K562 treated with DMSO at 1 percent for 24 hours (cell line): Measurements from ENCODE around the gene DOCK4. TPM values are rescaled to one million over a fixed set of nuclear protein-coding genes. Genes with fewer than 3 reads are reported as not detected.

ENCODE experiments used
- total RNA-seq: library from RNA; unstranded; fragments of 300-600 nt; gene quantifications from 2 replicates; pipeline ENCODE4 v1.2.3, GENCODE V29; 2022; ENCODE audit warnings: low read depth; ENCODE audit not compliant: insufficient read depth

DOCK4 gene
- total RNA-seq = 0.76 and 1.1 TPM in 2 replicates

GRCh38 chr7:112206238-112206990 is at the start of gene DOCK4, which contains the start of gene ZNF277:
Gene DOCK4, minus strand, starts transcription at chr7:112206399. Its CDS starts 261 bp downstream, at chr7:112206138.
Gene ZNF277, plus strand, starts transcription at chr7:112206695. Its CDS starts 22 bp downstream, at chr7:112206717.

Other genes starting within 250 kb of the DOCK4 start
- 27.9 and 28.8 TPM in 2 replicates for gene ZNF277, start 296 bp upstream of the DOCK4 start, total RNA-seq
- 37.2 and 41.4 TPM in 2 replicates for gene IFRD1, start 244.1 kb upstream of the DOCK4 start, total RNA-seq